Ovary (tissue), 3 donors: ENCODE data around the gene VIPAS39.

Experiments
- POLR2A ChIP-seq: fragments of 450-650 bp; IDR thresholded peaks from one replicate; pipeline ENCODE4 v1.6.1; 2017; ENCODE audit warnings: antibody characterized with exemption, mild to moderate bottlenecking, moderate library complexity
- TF ChIP-seq, protein P1 (sequence below), 3 donors: fragments of 450-650 bp in 2 of 3; fragments of 200-600 bp in 1 of 3; IDR thresholded peaks; one replicate each; pipeline versions ENCODE4 v1.5.1 to v1.8.0; 2016 to 2022; ENCODE audit warnings: antibody characterized with exemption in 3 of 3, mild to moderate bottlenecking in 1 of 3
- donor health status: DM: no; HTN: no; CAD: no.

DNA sequence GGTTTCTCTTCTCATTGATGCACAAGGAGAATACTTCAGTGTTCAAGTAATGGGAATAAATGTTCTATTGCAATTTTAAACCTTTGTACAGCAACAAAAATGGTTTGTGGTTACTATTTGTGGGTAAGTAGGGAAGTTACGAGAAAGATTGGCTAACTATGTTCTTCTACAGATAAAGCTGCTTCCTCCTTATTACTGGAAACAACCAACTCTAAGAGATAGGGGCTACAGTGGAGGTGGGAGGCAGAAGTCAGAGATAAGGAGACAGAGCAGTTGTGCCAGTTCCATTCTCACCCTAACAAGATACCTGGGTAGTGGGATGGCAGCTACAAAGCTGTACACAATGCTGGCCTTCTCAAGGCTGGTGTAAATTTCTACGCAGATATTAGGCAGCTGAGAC is 50.2 kb downstream of the VIPAS39 start:
- TF ChIP-seq, protein P1, sequence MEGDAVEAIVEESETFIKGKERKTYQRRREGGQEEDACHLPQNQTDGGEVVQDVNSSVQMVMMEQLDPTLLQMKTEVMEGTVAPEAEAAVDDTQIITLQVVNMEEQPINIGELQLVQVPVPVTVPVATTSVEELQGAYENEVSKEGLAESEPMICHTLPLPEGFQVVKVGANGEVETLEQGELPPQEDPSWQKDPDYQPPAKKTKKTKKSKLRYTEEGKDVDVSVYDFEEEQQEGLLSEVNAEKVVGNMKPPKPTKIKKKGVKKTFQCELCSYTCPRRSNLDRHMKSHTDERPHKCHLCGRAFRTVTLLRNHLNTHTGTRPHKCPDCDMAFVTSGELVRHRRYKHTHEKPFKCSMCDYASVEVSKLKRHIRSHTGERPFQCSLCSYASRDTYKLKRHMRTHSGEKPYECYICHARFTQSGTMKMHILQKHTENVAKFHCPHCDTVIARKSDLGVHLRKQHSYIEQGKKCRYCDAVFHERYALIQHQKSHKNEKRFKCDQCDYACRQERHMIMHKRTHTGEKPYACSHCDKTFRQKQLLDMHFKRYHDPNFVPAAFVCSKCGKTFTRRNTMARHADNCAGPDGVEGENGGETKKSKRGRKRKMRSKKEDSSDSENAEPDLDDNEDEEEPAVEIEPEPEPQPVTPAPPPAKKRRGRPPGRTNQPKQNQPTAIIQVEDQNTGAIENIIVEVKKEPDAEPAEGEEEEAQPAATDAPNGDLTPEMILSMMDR (IDR thresholded peaks at IDR 0.05) = no peak
- TF ChIP-seq POLR2A = no peak
